ENCODE data around the gene SEPTIN6. TPM values are rescaled to one million over a fixed set of nuclear protein-coding genes. Genes with fewer than 3 reads are reported as not detected.

The SEPTIN6 gene
- total and polyA plus RNA-seq, 12 donors: 42.4 to 332 (median 128) TPM

DNA sequence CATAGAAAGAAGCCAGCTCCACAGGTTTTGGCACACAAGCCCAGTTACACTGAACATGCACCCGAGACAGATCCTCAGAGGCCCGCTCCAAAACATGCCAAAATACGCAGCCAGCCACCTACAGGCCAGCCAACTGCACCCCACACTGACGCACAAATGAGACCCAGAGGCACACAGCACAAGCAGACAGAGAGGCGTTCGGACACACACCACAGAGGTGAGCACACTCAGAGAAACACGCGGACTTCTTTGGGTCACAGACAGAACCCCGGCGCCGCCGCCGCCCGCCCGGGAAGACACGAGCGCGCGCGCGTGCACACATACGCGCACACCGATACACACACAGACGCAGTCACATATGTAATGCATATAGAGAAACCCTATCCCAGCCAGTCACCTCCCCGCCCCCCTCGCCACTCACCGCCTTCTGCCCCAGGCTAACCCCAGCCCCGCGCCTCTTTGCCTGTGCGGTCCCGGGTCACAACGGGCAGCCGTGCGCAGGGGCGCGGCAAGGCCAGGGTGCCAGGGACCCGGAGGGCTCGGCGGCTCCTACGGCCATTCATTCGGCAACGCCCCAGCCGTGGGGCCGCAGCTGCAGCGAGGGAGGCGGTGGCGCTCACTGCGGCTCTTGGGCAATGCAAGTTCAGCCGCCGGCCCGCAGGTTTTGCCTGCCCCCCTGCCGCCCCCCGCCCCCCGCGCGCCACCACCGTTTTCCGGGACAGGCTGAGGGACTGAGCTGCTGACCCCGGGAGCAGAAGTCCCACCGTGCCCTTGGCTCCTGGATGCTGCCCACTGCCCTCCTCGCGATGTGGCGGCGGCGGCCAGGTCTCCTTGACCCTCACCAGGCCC lies 553 bp downstream of the SEPTIN6 start:
- 0 to 54% (median 14%) methylated on average over 13 to 65 of the region's 66 CpGs for WGBS, 4 donors
- no peaks in the 10 kb centered on the region for H3K9me3 ChIP-seq (replicated peaks in 1 of 3)
- H3K27ac ChIP-seq: peak overlapping the region; percentile 72 to 94 (median 92)
- peaks cover 0 to 6% of the 10 kb centered on the region in 2 donors for H3K4me1 ChIP-seq (replicated peaks in 1 of 2)
- peak; percentile 52 to 78 (median 66) for DNase-seq
- intact Hi-C loops (cut with DNase I): loop anchor here in 1 of 2 donors (10.0 kb wide), 1 partner anchor 78 kb away; no protein-coding TSS in a partner anchor
- no peaks in the 10 kb centered on the region for H3K27me3 ChIP-seq
- peak overlapping the region; percentile 48 to 74 (median 62) for H3K4me3 ChIP-seq
- H3K36me3 ChIP-seq (replicated peaks in 1 of 2): no peaks in the 10 kb centered on the region
- TF ChIP-seq, protein P1, sequence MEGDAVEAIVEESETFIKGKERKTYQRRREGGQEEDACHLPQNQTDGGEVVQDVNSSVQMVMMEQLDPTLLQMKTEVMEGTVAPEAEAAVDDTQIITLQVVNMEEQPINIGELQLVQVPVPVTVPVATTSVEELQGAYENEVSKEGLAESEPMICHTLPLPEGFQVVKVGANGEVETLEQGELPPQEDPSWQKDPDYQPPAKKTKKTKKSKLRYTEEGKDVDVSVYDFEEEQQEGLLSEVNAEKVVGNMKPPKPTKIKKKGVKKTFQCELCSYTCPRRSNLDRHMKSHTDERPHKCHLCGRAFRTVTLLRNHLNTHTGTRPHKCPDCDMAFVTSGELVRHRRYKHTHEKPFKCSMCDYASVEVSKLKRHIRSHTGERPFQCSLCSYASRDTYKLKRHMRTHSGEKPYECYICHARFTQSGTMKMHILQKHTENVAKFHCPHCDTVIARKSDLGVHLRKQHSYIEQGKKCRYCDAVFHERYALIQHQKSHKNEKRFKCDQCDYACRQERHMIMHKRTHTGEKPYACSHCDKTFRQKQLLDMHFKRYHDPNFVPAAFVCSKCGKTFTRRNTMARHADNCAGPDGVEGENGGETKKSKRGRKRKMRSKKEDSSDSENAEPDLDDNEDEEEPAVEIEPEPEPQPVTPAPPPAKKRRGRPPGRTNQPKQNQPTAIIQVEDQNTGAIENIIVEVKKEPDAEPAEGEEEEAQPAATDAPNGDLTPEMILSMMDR (IDR thresholded peaks at IDR 0.05): peak in 2 of 6 experiments; percentile 22 to 24
- peak; percentile 34 to 73 for TF ChIP-seq POLR2A (IDR thresholded peaks at IDR 0.05)

DNA sequence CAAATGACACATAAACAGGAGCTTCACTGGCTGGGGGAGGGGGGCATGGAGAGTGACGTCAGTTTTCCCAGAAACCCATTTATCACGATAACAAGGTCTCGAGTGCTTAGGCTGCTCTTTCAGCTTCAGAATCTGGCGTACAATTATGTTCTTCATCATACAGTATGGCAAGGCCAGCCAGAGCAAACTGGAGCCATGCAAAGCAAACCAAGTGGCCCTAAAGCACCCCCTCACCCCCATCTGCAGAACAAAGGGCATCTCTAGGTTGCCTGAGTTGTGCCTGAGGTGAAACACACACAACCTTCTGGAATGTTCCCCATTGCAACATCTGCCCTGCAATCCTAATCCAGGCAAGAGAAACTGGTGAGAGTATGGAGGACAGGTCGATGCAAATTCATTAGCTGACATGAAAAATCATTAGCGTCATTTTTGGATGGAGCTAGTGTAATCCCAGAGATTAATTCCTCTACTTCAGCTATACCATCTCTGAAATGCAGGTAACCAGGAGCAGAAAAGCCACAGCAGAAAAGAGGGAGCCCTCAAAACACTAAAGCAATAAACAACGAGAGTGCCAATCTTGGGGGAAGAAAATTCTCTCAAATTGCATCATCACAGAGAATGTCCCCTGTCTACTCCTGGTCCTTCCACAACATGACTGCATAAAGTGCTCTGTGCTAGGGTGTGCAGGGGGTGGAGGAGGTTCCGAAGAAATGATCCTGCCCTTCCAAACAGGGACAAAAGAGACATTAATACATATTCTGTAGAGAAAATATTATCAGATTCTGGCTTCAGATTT lies 1.8 kb downstream of the SEPTIN6 start:
- H3K4me3 ChIP-seq: peak overlapping the region in 1 of 4 donors; percentile 74
- no peaks in the 10 kb centered on the region for H3K36me3 ChIP-seq (replicated peaks in 1 of 2)
- TF ChIP-seq, protein P1 (IDR thresholded peaks at IDR 0.05): no peak
- peak; percentile 6 to 78 for TF ChIP-seq POLR2A (IDR thresholded peaks at IDR 0.05)
- H3K4me1 ChIP-seq (replicated peaks in 1 of 2): peaks cover 2 to 17% of the 10 kb centered on the region in 2 donors
- intact Hi-C loops (cut with DNase I): loop anchor here in 1 of 2 donors (10.0 kb wide), 1 partner anchor 76 kb away; no protein-coding TSS in a partner anchor
- H3K27ac ChIP-seq: peak overlapping the region; percentile 72 to 94 (median 92)
- no peaks in the 10 kb centered on the region for H3K27me3 ChIP-seq
- no peaks in the 10 kb centered on the region for H3K9me3 ChIP-seq (replicated peaks in 1 of 3)
- DNase-seq: peak; percentile 75 to 93 (median 81)
- 14 to 36% (median 29%) methylated on average over 5 to 8 of the region's 8 CpGs for WGBS, 4 donors

DNA sequence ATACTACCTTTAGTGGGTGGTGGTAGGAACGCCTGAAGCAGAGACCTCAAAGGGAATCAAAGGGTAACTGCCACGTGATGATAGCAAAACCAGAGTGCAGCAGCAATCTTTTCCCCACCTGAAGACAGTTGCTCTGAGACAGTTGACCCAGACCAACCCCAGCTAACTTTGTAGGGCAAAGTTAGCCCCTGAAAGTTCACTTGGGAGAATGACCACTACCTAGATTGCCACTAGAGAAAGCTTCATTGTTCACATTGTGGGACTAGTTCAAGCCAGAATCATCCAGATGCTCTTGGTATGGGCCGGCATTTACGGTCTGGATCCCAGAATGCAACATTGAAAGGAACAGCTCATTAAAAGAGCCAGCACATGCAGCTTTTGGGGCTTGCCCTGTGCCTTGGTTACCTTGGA lies 4.1 kb downstream of the SEPTIN6 start:
- Histone ChIP-seq H3K4me3 (no peak overlapping the region), H3K9me3 (replicated peaks in 1 of 3) (no peaks in the 10 kb centered on the region), H3K36me3 (replicated peaks in 1 of 2) (no peaks in the 10 kb centered on the region), H3K27me3 (no peaks in the 10 kb centered on the region), H3K4me1 (replicated peaks in 1 of 2) (peaks cover 13 to 24% of the 10 kb centered on the region in 2 donors), H3K27ac (peak overlapping the region in 1 of 5 donors; percentile 92)
- intact Hi-C loops (cut with DNase I): no loop called here
- no peak for DNase-seq
- 61 to 96% (median 78%) methylated on average over 4 of the region's 4 CpGs for WGBS, 4 donors
- TF ChIP-seq POLR2A (IDR thresholded peaks at IDR 0.05): no peak
- TF ChIP-seq, protein P1 (IDR thresholded peaks at IDR 0.05): no peak

Data from adrenal gland (tissue), 12 donors.